HepG2 (cell line): ENCODE measurements around the gene CCDC116. TPM values are rescaled to one million over a fixed set of nuclear protein-coding genes. Genes with fewer than 3 reads are reported as not detected.

Experiments
- FOXK2 ChIP-seq: fragments of 450-650 bp; IDR thresholded peaks from 2 replicates; pipeline ENCODE4 v1.6.1; 2016
- HDAC1 ChIP-seq: sonication (generic); formaldehyde crosslinking; IDR thresholded peaks from 2 replicates; pipeline ENCODE4 v1.5.1; 2020; ENCODE audit warnings: mild to moderate bottlenecking, missing genetic modification reagents
- HES4 ChIP-seq: sonication (generic); formaldehyde crosslinking; IDR thresholded peaks from 2 replicates; pipeline ENCODE4 v1.9.0; 2021; ENCODE audit warnings: mild to moderate bottlenecking, missing genetic modification reagents, borderline replicate concordance
- HNF4A ChIP-seq: sonication (generic); formaldehyde crosslinking; IDR thresholded peaks from 2 replicates; pipeline ENCODE4 v1.4.0; 2020; ENCODE audit warnings: missing genetic modification reagents
- JUN ChIP-seq: sonication (generic); formaldehyde crosslinking; IDR thresholded peaks from 2 replicates; pipeline ENCODE4 v1.4.0; 2020; ENCODE audit warnings: mild to moderate bottlenecking, missing genetic modification reagents
- MAFG ChIP-seq: sonication (generic); formaldehyde crosslinking; IDR thresholded peaks from 2 replicates; pipeline ENCODE4 v1.5.1; 2020; ENCODE audit warnings: mild to moderate bottlenecking, missing genetic modification reagents
- NCOR1 ChIP-seq: fragments of 200-600 bp; sonication (generic); IDR thresholded peaks from 2 replicates; pipeline ENCODE4 v1.7.0; 2017; ENCODE audit warnings: antibody characterized with exemption, low read length, borderline replicate concordance
- POLR2AphosphoS2 ChIP-seq: IDR thresholded peaks from 2 replicates; pipeline ENCODE4 v1.6.1; 2011; ENCODE audit warnings: low read depth, low read length, improper control_type of control experiment
- RAD21 ChIP-seq: fragments of 450-650 bp; formaldehyde crosslinking; IDR thresholded peaks from 2 replicates; pipeline ENCODE4 v1.5.0; 2020; ENCODE audit warnings: mild to moderate bottlenecking
- RNF2 ChIP-seq: fragments of 450-650 bp; conservative IDR thresholded peaks from 2 replicates; pipeline ENCODE4 v1.6.1; 2016; ENCODE audit warnings: low read depth
- SAFB2 ChIP-seq: sonication (generic); formaldehyde crosslinking; IDR thresholded peaks from 2 replicates; pipeline ENCODE4 v1.5.1; 2020; ENCODE audit warnings: missing genetic modification reagents, low read depth, mild to moderate bottlenecking, borderline replicate concordance
- SIX4 ChIP-seq: sonication (generic); formaldehyde crosslinking; IDR thresholded peaks from 2 replicates; pipeline ENCODE4 v1.4.0; 2020; ENCODE audit warnings: missing genetic modification reagents
- SMAD3 ChIP-seq: sonication (generic); formaldehyde crosslinking; IDR thresholded peaks from 2 replicates; pipeline ENCODE4 v1.4.0; 2020; ENCODE audit warnings: missing genetic modification reagents
- ZFP82 ChIP-seq: sonication (generic); formaldehyde crosslinking; IDR thresholded peaks from 2 replicates; pipeline ENCODE4 v1.5.1; 2020; ENCODE audit warnings: mild to moderate bottlenecking, missing genetic modification reagents, borderline replicate concordance
- ZNF292 ChIP-seq: sonication (generic); formaldehyde crosslinking; IDR thresholded peaks from 2 replicates; pipeline ENCODE4 v1.8.1; 2022; ENCODE audit warnings: mild to moderate bottlenecking, low read depth, missing genetic modification reagents, borderline replicate concordance
- ZNF430 ChIP-seq: sonication (generic); formaldehyde crosslinking; IDR thresholded peaks from 2 replicates; pipeline ENCODE4 v1.9.0; 2021; ENCODE audit warnings: mild to moderate bottlenecking, missing genetic modification reagents
- ZNF577 ChIP-seq: sonication (generic); formaldehyde crosslinking; IDR thresholded peaks from 2 replicates; pipeline ENCODE4 v1.4.0; 2020; ENCODE audit warnings: mild to moderate bottlenecking, low read depth, missing genetic modification reagents, borderline replicate concordance
- ZNF691 ChIP-seq: sonication (generic); formaldehyde crosslinking; IDR thresholded peaks from 2 replicates; pipeline ENCODE4 v1.4.0; 2020; ENCODE audit warnings: missing genetic modification reagents, low read depth, mild to moderate bottlenecking, borderline replicate concordance
- ZSCAN21 ChIP-seq: sonication (generic); formaldehyde crosslinking; IDR thresholded peaks from 2 replicates; pipeline ENCODE4 v1.8.0; 2022; ENCODE audit warnings: mild to moderate bottlenecking, missing genetic modification reagents, moderate library complexity, borderline replicate concordance
- ZXDC ChIP-seq: sonication (generic); formaldehyde crosslinking; IDR thresholded peaks from 2 replicates; pipeline ENCODE4 v1.5.0; 2020; ENCODE audit warnings: mild to moderate bottlenecking, missing genetic modification reagents
- polyA plus RNA-seq, 8 experiments: library from polyadenylated mRNA; depleted of rRNA in 3 of 8; stranded (reverse) in 7 of 8; unstranded in 1 of 8; fragments of >200 nt; fragmentation: Illumina TruSeq in 4 of 8; extraction: Trizol in 4 of 8; gene quantifications; 2 replicates each; pipeline versions ENCODE4 v1.2.1 to v1.2.3, GENCODE V29; 2011 to 2016; ENCODE audit warnings: low read depth in 4 of 8, missing spikeins in 1 of 8, mixed read lengths in 1 of 8; ENCODE audit not compliant: insufficient read depth in 1 of 8
- total RNA-seq, 5 experiments: library from RNA; depleted of rRNA; stranded (reverse); fragments of >200 nt; fragmentation: Illumina TruSeq; extraction: Trizol; gene quantifications; 2 replicates each; pipeline ENCODE4 v1.2.3, GENCODE V29; 2016; ENCODE audit warnings: low read depth in 1 of 5
- TF ChIP-seq, protein P1 (sequence below): sonication (generic); formaldehyde crosslinking; IDR thresholded peaks from 2 replicates; pipeline ENCODE4 v1.5.1; 2020; ENCODE audit warnings: missing genetic modification reagents, mild to moderate bottlenecking, borderline replicate concordance

The CCDC116 gene
- total and polyA plus RNA-seq, 2 of the 13 experiments (the other 11 are each of a cell fraction or from before 2014, with no cell fraction given), result 0.15 to 0.33 TPM

GRCh38 chr22:21642584-21643448 is 10.3 kb downstream of the CCDC116 start (continued):
- TF ChIP-seq, protein P1, sequence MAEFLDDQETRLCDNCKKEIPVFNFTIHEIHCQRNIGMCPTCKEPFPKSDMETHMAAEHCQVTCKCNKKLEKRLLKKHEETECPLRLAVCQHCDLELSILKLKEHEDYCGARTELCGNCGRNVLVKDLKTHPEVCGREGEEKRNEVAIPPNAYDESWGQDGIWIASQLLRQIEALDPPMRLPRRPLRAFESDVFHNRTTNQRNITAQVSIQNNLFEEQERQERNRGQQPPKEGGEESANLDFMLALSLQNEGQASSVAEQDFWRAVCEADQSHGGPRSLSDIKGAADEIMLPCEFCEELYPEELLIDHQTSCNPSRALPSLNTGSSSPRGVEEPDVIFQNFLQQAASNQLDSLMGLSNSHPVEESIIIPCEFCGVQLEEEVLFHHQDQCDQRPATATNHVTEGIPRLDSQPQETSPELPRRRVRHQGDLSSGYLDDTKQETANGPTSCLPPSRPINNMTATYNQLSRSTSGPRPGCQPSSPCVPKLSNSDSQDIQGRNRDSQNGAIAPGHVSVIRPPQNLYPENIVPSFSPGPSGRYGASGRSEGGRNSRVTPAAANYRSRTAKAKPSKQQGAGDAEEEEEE (CRISPR knock-in tag), result no peak
- TF ChIP-seq JUN (CRISPR knock-in tag) (no peak), RAD21 (CRISPR knock-in tag) (peak; percentile 74), HNF4A (CRISPR knock-in tag) (no peak; the same call in 1 of the 2 replicates), SIX4 (CRISPR knock-in tag) (no peak), ZSCAN21 (CRISPR knock-in tag) (no peak), HDAC1 (CRISPR knock-in tag) (peak; percentile 53; the same call in 1 of the 2 replicates), NCOR1 (no peak), MAFG (CRISPR knock-in tag) (no peak), POLR2AphosphoS2 (no peak), HES4 (CRISPR knock-in tag) (no peak), ZNF577 (CRISPR knock-in tag) (no peak), ZNF430 (CRISPR knock-in tag) (no peak), FOXK2 (no peak), ZNF691 (CRISPR knock-in tag) (0 out of 2 replicates have a peak, but pooled peaks have one; percentile 6), SMAD3 (CRISPR knock-in tag) (0 out of 2 replicates have a peak, but pooled peaks have one; percentile 52), ZXDC (no peak), ZFP82 (CRISPR knock-in tag) (no peak), RNF2 (peak; percentile 60; the same call in 1 of the 2 replicates), SAFB2 (CRISPR knock-in tag) (peak; percentile 58; the same call in 1 of the 2 replicates), ZNF292 (no peak)
